Hepatocyte (in vitro differentiated cells): ENCODE measurements around the gene HEMK1.

Source experiments
- EZH2 ChIP-seq: fragments of 200-600 bp; sonication (generic); IDR thresholded peaks from 2 replicates; pipeline ENCODE4 v1.6.1; 2016; ENCODE audit warnings: antibody characterized with exemption, mild to moderate bottlenecking, borderline replicate concordance
- EZH2phosphoT487 ChIP-seq: fragments of 200-600 bp; sonication (generic); IDR thresholded peaks from one replicate; pipeline ENCODE4 v1.6.1; 2018; ENCODE audit warnings: antibody characterized with exemption, mild to moderate bottlenecking, low read depth, moderate library complexity; ENCODE audit not compliant: unreplicated experiment, severe bottlenecking
- TF ChIP-seq, protein P1 (sequence below): fragments of 200-600 bp; sonication (generic); IDR thresholded peaks from 2 replicates; pipeline ENCODE4 v1.5.1; 2016; ENCODE audit warnings: antibody characterized with exemption, mild to moderate bottlenecking; ENCODE audit not compliant: poor library complexity

DNA sequence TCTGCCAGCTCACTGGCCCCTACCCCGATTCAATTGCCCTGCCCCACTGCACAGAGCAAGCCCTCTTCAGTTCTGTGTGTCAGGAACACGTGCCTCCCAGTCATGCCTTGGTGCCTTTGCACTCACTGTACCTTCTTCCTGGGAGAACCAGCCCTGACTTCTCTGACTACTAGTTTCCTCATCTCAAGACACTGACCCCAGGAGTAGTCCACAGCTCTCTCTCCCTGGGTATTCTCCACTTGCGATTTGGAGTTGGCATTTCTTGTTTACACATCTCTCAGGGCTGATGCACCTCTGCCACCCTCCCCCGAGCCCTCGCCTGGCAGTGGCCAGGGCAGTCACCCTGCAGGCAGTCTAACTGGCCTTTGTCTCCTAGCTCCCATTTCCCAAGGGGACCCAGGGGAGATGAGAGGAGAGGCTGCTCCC is 36.6 kb downstream of the HEMK1 start:
- TF ChIP-seq, protein P1, sequence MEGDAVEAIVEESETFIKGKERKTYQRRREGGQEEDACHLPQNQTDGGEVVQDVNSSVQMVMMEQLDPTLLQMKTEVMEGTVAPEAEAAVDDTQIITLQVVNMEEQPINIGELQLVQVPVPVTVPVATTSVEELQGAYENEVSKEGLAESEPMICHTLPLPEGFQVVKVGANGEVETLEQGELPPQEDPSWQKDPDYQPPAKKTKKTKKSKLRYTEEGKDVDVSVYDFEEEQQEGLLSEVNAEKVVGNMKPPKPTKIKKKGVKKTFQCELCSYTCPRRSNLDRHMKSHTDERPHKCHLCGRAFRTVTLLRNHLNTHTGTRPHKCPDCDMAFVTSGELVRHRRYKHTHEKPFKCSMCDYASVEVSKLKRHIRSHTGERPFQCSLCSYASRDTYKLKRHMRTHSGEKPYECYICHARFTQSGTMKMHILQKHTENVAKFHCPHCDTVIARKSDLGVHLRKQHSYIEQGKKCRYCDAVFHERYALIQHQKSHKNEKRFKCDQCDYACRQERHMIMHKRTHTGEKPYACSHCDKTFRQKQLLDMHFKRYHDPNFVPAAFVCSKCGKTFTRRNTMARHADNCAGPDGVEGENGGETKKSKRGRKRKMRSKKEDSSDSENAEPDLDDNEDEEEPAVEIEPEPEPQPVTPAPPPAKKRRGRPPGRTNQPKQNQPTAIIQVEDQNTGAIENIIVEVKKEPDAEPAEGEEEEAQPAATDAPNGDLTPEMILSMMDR = no peak
- TF ChIP-seq EZH2 (no peak), EZH2phosphoT487 (no peak)
